Right lobe of liver (tissue), 4 donors: Measurements from ENCODE around the gene ARHGEF10L.

Source experiments
- CTCF ChIP-seq, 4 donors: fragments of 200-600 bp in 3 of 4; fragments of 450-650 bp in 1 of 4; IDR thresholded peaks; one replicate each; pipeline versions ENCODE4 v1.5.1 to v1.8.0; 2016 to 2022; ENCODE audit warnings: antibody characterized with exemption in 4 of 4, mild to moderate bottlenecking in 2 of 4
- POLR2A ChIP-seq: fragments of 450-650 bp; IDR thresholded peaks from one replicate; pipeline ENCODE4 v1.6.1; 2017; ENCODE audit warnings: antibody characterized with exemption, mild to moderate bottlenecking
- donor health status: DM: no; HTN: no; CAD: no.
- donor health status: DM: no; HTN: no; CAD: no.
- donor health status: DM: no; HTN: yes; CAD: no.

GRCh38 chr1:17554954-17555353 is 15.5 kb downstream of the ARHGEF10L start:
- TF ChIP-seq CTCF (IDR thresholded peaks at IDR 0.05): no peak
- no peak for TF ChIP-seq POLR2A
